Esophagus (tissue), 2 donors: ENCODE data around the gene CEP72. TPM values are rescaled to one million over a fixed set of nuclear protein-coding genes. Genes with fewer than 3 reads are reported as not detected.

Source experiments
- H3K27ac ChIP-seq, 2 donors: one replicate each; pipeline ENCODE4 v1.5.1; 2013; ENCODE audit warnings: low read depth in 2 of 2, mild to moderate bottlenecking in 2 of 2, inconsistent platforms in 1 of 2, low read length in 1 of 2, moderate library complexity in 1 of 2
- H3K27me3 ChIP-seq, 2 donors: one replicate each; pipeline ENCODE4 v1.6.1; 2013; ENCODE audit warnings: low read length in 2 of 2, control low read depth in 1 of 2, mild to moderate bottlenecking in 1 of 2; ENCODE audit not compliant: insufficient read depth in 2 of 2, control insufficient read depth in 1 of 2
- H3K36me3 ChIP-seq, 2 donors: one replicate each; pipeline ENCODE4 v1.6.1; 2013; ENCODE audit warnings: low read length in 1 of 2; ENCODE audit not compliant: control insufficient read depth in 2 of 2, insufficient read depth in 2 of 2
- H3K4me1 ChIP-seq, 2 donors: one replicate each; pipeline ENCODE4 v1.6.1; 2013; ENCODE audit warnings: low read length in 1 of 2; ENCODE audit not compliant: control insufficient read depth in 2 of 2, insufficient read depth in 2 of 2
- H3K4me3 ChIP-seq, 2 donors: one replicate each; pipeline ENCODE4 v1.5.1; 2013; ENCODE audit warnings: low read length in 2 of 2, mild to moderate bottlenecking in 2 of 2, low read depth in 1 of 2, moderate library complexity in 1 of 2
- H3K9me3 ChIP-seq, 2 donors: one replicate each; pipeline ENCODE4 v1.6.1; 2013; ENCODE audit warnings: mild to moderate bottlenecking in 2 of 2, low read depth in 1 of 2, low read length in 1 of 2, moderate library complexity in 1 of 2; ENCODE audit not compliant: control insufficient read depth in 2 of 2, insufficient read depth in 1 of 2
- WGBS, 2 donors: extraction: QIAGEN DNeasy Blood & Tissue Kit; methylation state at CpG; one replicate each; pipeline ENCODE4 v1.1.7; 2013; 5-methylcytosine and 5-hydroxymethylcytosine counted together
- polyA plus RNA-seq, 2 donors: library from polyadenylated mRNA; stranded (reverse); fragments of 200-250 nt; gene quantifications; one replicate each; pipeline ENCODE4 v1.2.3, GENCODE V29; 2013
- donor health status: healthy with polysubstance abuse.
- donor health status: Bipolar disorder and iron deficiency.

The CEP72 gene
- polyA plus RNA-seq, 2 donors, result 3.1 to 7.0 TPM

- H3K36me3 ChIP-seq, result peaks cover 14 to 35% of the 10 kb centered on the region in 2 donors
- H3K27me3 ChIP-seq, result no peaks in the 10 kb centered on the region
- no peaks in the 10 kb centered on the region for H3K4me1 ChIP-seq
- H3K27ac ChIP-seq, result no peak overlapping the region
- H3K4me3 ChIP-seq, result no peak overlapping the region
- H3K9me3 ChIP-seq, result no peaks in the 10 kb centered on the region
- WGBS, 2 donors, result 95 to 96% methylated on average over 8 of the region's 8 CpGs
Measured at GRCh38 chr5:620586-621180, 8.5 kb downstream of the CEP72 start.

GRCh38 chr5:621341-621761 is 9.2 kb downstream of the CEP72 start:
- H3K36me3 ChIP-seq, result peaks cover 14 to 35% of the 10 kb centered on the region in 2 donors

GRCh38 chr5:622359-622758 is 10.2 kb downstream of the CEP72 start:
- Histone ChIP-seq H3K36me3 (peaks cover 14 to 32% of the 10 kb centered on the region in 2 donors), H3K9me3 (no peaks in the 10 kb centered on the region), H3K4me1 (no peaks in the 10 kb centered on the region), H3K27me3 (no peaks in the 10 kb centered on the region), H3K4me3 (no peak overlapping the region), H3K27ac (no peak overlapping the region)
- 95 to 96% methylated on average over 9 of the region's 9 CpGs for WGBS, 2 donors

More at GRCh38 chr5:621341-621761, 9.2 kb downstream of the CEP72 start:
- WGBS, 2 donors, result 94 to 95% methylated on average over 16 of the region's 16 CpGs
- no peaks in the 10 kb centered on the region for H3K27me3 ChIP-seq
- H3K27ac ChIP-seq, result no peak overlapping the region
- no peaks in the 10 kb centered on the region for H3K4me1 ChIP-seq
- no peaks in the 10 kb centered on the region for H3K9me3 ChIP-seq
- H3K4me3 ChIP-seq, result no peak overlapping the region

DNA sequence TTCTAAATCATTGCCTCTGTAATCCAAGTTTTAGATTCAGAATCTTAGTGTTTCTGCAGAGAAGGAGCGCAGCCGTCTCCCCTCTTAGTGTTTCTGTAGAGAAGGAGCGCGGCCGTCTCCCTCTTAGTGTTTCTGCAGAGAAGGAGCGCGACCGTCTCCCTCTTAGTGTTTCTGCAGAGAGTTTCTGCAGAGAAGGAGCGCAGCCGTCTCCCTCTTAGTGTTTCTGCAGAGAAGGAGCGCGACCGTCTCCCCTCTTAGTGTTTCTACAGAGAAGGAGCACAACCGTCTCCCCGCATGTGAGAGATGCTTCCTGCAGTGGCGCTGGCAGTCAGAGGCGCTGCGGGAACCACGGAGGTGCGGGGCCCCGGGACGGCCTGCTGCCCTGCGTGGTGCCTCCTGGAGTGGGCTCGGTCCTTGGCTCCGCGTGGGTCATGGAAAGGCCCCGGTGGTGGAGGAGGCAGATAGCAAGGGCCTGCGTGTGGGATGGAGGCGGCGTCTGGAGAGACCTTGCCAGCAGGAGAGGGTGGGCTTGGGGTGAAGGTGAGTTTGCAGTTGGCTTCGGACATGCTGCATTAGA is 10.9 kb downstream of the CEP72 start:
- H3K4me1 ChIP-seq, result no peaks in the 10 kb centered on the region
- 96 to 97% methylated on average over 31 of the region's 31 CpGs for WGBS, 2 donors
- no peaks in the 10 kb centered on the region for H3K9me3 ChIP-seq
- peaks cover 14 to 36% of the 10 kb centered on the region in 2 donors for H3K36me3 ChIP-seq
- no peak overlapping the region for H3K27ac ChIP-seq
- H3K4me3 ChIP-seq, result no peak overlapping the region
- H3K27me3 ChIP-seq, result no peaks in the 10 kb centered on the region

DNA sequence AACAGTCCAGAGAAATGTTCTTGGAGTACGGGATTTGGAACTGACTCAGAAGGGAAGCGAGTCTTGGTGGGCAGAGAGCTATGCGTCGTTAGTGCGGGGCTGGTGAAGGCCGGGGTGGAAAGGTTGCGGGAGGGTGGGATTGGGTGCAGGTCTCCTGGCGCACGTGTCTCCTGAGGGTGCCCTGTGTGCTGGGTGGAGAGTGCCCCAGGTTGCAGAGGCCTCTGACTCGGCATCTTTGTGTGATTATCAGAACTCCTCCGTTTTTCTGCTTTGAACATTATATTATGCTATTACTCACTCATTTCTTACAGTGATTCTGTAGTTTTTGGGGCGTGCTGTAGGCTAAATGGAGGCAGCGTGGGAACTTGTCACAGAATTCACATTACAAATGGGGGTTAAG is 11.4 kb downstream of the CEP72 start:
- 93 to 97% methylated on average over 13 of the region's 13 CpGs for WGBS, 2 donors
- H3K9me3 ChIP-seq, result no peaks in the 10 kb centered on the region
- peaks cover 14 to 39% of the 10 kb centered on the region in 2 donors for H3K36me3 ChIP-seq
- H3K4me1 ChIP-seq, result no peaks in the 10 kb centered on the region
- no peak overlapping the region for H3K4me3 ChIP-seq
- no peak overlapping the region for H3K27ac ChIP-seq
- no peaks in the 10 kb centered on the region for H3K27me3 ChIP-seq

- Histone ChIP-seq H3K27ac (no peak overlapping the region), H3K27me3 (no peaks in the 10 kb centered on the region), H3K9me3 (no peaks in the 10 kb centered on the region), H3K4me3 (no peak overlapping the region), H3K4me1 (no peaks in the 10 kb centered on the region), H3K36me3 (peaks cover 14 to 41% of the 10 kb centered on the region in 2 donors)
- WGBS, 2 donors, result 94% methylated on average over 38 of the region's 38 CpGs
Measured at GRCh38 chr5:624118-624950, 12.2 kb downstream of the CEP72 start.

GRCh38 chr5:624951-625230 is 12.8 kb downstream of the CEP72 start:
- Histone ChIP-seq H3K36me3 (peaks cover 9 to 36% of the 10 kb centered on the region in 2 donors), H3K27ac (no peak overlapping the region), H3K4me3 (no peak overlapping the region), H3K4me1 (no peaks in the 10 kb centered on the region), H3K9me3 (no peaks in the 10 kb centered on the region), H3K27me3 (no peaks in the 10 kb centered on the region)
- WGBS, 2 donors, result 86 to 88% methylated on average over 13 of the region's 13 CpGs

- 95 to 97% methylated on average over 16 of the region's 16 CpGs for WGBS, 2 donors
- Histone ChIP-seq H3K27ac (no peak overlapping the region), H3K27me3 (no peaks in the 10 kb centered on the region), H3K9me3 (no peaks in the 10 kb centered on the region), H3K4me1 (no peaks in the 10 kb centered on the region), H3K4me3 (no peak overlapping the region), H3K36me3 (peaks cover 4 to 30% of the 10 kb centered on the region in 2 donors)
Measured at GRCh38 chr5:625516-625915, 13.4 kb downstream of the CEP72 start.

- Histone ChIP-seq H3K4me1 (no peaks in the 10 kb centered on the region), H3K36me3 (peaks cover 0 to 23% of the 10 kb centered on the region in 2 donors), H3K27me3 (no peaks in the 10 kb centered on the region), H3K27ac (no peak overlapping the region), H3K4me3 (no peak overlapping the region), H3K9me3 (no peaks in the 10 kb centered on the region)
- 81 to 83% methylated on average over 3 of the region's 3 CpGs for WGBS, 2 donors
Measured at GRCh38 chr5:626850-627249, 14.7 kb downstream of the CEP72 start.
